LNCAP (cell line): ENCODE data around the gene RSU1.

Experiments
- CTCF ChIP-seq: fragments of 450-650 bp; IDR thresholded peaks from 2 replicates; pipeline ENCODE4 v1.5.1; 2017; ENCODE audit warnings: mild to moderate bottlenecking

Gene RSU1

GRCh38 chr10:16817125-16818019, at the start of gene RSU1:
Gene RSU1 (minus strand): TSS chr10:16817424. CDS start chr10:16817081, 343 bp downstream.
- TF ChIP-seq CTCF = no peak

GRCh38 chr10:16866541-16867275, 49.5 kb upstream of the RSU1 start:
- no peak for TF ChIP-seq CTCF

- no peak for TF ChIP-seq CTCF
These were observed 48.5 kb upstream of the RSU1 start for GRCh38 chr10:16865766-16866165.

DNA sequence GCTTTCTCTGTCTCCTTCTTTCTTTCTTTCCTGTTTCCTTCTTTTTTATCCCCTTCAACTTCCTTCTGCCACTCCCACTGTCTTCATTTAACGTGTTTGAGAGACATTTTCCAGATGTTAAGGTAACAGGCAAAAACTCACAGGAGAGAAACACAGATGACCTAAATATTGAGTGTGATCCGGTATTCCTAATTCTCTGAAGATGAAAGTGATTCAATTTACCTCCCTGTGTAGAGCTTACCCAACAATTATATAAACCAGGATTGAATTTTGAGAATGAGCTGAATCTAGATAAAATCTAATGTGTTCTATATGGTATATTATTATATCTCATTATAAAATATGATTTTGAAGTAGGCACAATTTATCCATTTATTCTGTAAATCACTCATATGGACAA, 46.5 kb upstream of the RSU1 start:
- no peak for TF ChIP-seq CTCF

DNA sequence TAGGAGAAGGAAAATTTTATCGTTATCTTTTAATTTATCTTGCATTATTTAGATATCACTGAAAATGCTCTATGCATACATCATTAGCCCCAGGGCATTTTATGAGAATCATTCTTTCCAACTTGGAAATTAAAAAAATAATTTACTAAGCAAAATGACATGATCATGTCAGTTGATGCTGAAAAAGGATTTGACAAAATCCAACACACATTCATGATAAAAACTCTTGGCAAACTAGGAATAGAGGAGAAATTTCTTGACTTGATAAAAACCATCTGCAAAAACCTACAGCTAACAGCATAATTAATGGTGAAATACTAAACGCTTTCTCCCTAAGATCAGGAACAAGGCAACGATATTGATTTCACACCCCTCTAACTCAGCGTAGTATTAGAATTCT, 40.2 kb upstream of the RSU1 start:
- no peak for TF ChIP-seq CTCF

GRCh38 chr10:16856567-16856966, 39.3 kb upstream of the RSU1 start:
- TF ChIP-seq CTCF = no peak

GRCh38 chr10:16856092-16856491, 38.9 kb upstream of the RSU1 start:
- no peak for TF ChIP-seq CTCF
